ENCODE data around the gene AMTN. TPM values are rescaled to one million over a fixed set of nuclear protein-coding genes. Genes with fewer than 3 reads are reported as not detected.
"Not testable (repeated sequence)": the region's sequence is repeated elsewhere in the genome, so short reads cannot be mapped to it uniquely, and the experiment has no call there.

Gene AMTN
- total RNA-seq: 1 to 10 TPM in 1 of 4 donors, under 1 TPM in 1, not detected in 2; 0.79 to 1.2 TPM

- peaks cover 0 to 10% (median 3%) of the 10 kb centered on the region in 3 donors for H3K4me1 ChIP-seq
- no peaks in the 10 kb centered on the region for H3K27me3 ChIP-seq
- WGBS, 2 donors: 58 to 65% methylated on average over 2 of the region's 2 CpGs
- no peaks in the 10 kb centered on the region for H3K36me3 ChIP-seq
- intact Hi-C loops (cut with DNase I): no loop called here
- H3K4me3 ChIP-seq: no peak within 1 kb of the TSS
- no peak within 1 kb of the TSS for H3K27ac ChIP-seq
- no peak for DNase-seq
- TF ChIP-seq POLR2A (IDR thresholded peaks at IDR 0.05): no peak
- TF ChIP-seq, protein P1, sequence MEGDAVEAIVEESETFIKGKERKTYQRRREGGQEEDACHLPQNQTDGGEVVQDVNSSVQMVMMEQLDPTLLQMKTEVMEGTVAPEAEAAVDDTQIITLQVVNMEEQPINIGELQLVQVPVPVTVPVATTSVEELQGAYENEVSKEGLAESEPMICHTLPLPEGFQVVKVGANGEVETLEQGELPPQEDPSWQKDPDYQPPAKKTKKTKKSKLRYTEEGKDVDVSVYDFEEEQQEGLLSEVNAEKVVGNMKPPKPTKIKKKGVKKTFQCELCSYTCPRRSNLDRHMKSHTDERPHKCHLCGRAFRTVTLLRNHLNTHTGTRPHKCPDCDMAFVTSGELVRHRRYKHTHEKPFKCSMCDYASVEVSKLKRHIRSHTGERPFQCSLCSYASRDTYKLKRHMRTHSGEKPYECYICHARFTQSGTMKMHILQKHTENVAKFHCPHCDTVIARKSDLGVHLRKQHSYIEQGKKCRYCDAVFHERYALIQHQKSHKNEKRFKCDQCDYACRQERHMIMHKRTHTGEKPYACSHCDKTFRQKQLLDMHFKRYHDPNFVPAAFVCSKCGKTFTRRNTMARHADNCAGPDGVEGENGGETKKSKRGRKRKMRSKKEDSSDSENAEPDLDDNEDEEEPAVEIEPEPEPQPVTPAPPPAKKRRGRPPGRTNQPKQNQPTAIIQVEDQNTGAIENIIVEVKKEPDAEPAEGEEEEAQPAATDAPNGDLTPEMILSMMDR (IDR thresholded peaks at IDR 0.05): no peak
- H3K9me3 ChIP-seq: no peaks in the 10 kb centered on the region
Observed at GRCh38 chr4:70518269-70518668, at the start of gene AMTN. AMTN (plus strand) TSS chr4:70518569; CDS start chr4:70518778, 209 bp downstream.

GRCh38 chr4:70471897-70472296 lies 46.5 kb upstream of the AMTN start, which contains the start of gene MUC7:
MUC7 (plus strand) TSS chr4:70472197; CDS start chr4:70474022, 1,825 bp downstream.
- TF ChIP-seq POLR2A (IDR thresholded peaks at IDR 0.05): no peak
- TF ChIP-seq, protein P1 (IDR thresholded peaks at IDR 0.05): no peak
- intact Hi-C loops (cut with DNase I): no loop called here
- H3K4me1 ChIP-seq: no peaks in the 10 kb centered on the region
- no peaks in the 10 kb centered on the region for H3K36me3 ChIP-seq
- H3K4me3 ChIP-seq: no peak within 1 kb of the TSS
- H3K27me3 ChIP-seq: no peaks in the 10 kb centered on the region
- H3K27ac ChIP-seq: no peak within 1 kb of the TSS
- DNase-seq: no peak
- peaks cover 0 to 3% (median 0%) of the 10 kb centered on the region in 3 donors for H3K9me3 ChIP-seq
- WGBS, 2 donors: 66 to 69% methylated on average over 4 of the region's 4 CpGs

GRCh38 chr4:70473679-70474078 lies 44.7 kb upstream of the AMTN start:
- 84 to 89% methylated on average over 4 of the region's 4 CpGs for WGBS, 2 donors
- DNase-seq: no peak
- H3K36me3 ChIP-seq: no peaks in the 10 kb centered on the region
- H3K4me1 ChIP-seq: no peaks in the 10 kb centered on the region
- intact Hi-C loops (cut with DNase I): no loop called here
- no peak for TF ChIP-seq POLR2A (IDR thresholded peaks at IDR 0.05)
- TF ChIP-seq, protein P1 (IDR thresholded peaks at IDR 0.05): no peak
- H3K27me3 ChIP-seq: no peaks in the 10 kb centered on the region
- H3K4me3 ChIP-seq: no peak overlapping the region
- peaks cover 0 to 3% (median 0%) of the 10 kb centered on the region in 3 donors for H3K9me3 ChIP-seq
- no peak overlapping the region for H3K27ac ChIP-seq

GRCh38 chr4:70488748-70489147 lies 29.6 kb upstream of the AMTN start:
- DNase-seq: no peak
- intact Hi-C loops (cut with DNase I): no loop called here
- Histone ChIP-seq H3K27me3 (no peaks in the 10 kb centered on the region), H3K9me3 (no peaks in the 10 kb centered on the region), H3K4me3 (no peak overlapping the region), H3K4me1 (no peaks in the 10 kb centered on the region), H3K36me3 (no peaks in the 10 kb centered on the region), H3K27ac (no peak overlapping the region)
- no peak for TF ChIP-seq POLR2A (IDR thresholded peaks at IDR 0.05)
- TF ChIP-seq, protein P1 (IDR thresholded peaks at IDR 0.05): no peak
- 38 to 70% methylated on average over 3 of the region's 3 CpGs for WGBS, 2 donors

- DNase-seq: no peak
- Histone ChIP-seq H3K4me1 (no peaks in the 10 kb centered on the region), H3K4me3 (no peak overlapping the region), H3K9me3 (no peaks in the 10 kb centered on the region), H3K27ac (no peak overlapping the region), H3K36me3 (no peaks in the 10 kb centered on the region), H3K27me3 (no peaks in the 10 kb centered on the region)
- intact Hi-C loops (cut with DNase I): no loop called here
- 68 to 87% methylated on average over 6 of the region's 6 CpGs for WGBS, 2 donors
- no peak for TF ChIP-seq POLR2A (IDR thresholded peaks at IDR 0.05)
- TF ChIP-seq, protein P1 (IDR thresholded peaks at IDR 0.05): no peak
Observed at GRCh38 chr4:70496231-70496630, 22.1 kb upstream of the AMTN start.

DNA sequence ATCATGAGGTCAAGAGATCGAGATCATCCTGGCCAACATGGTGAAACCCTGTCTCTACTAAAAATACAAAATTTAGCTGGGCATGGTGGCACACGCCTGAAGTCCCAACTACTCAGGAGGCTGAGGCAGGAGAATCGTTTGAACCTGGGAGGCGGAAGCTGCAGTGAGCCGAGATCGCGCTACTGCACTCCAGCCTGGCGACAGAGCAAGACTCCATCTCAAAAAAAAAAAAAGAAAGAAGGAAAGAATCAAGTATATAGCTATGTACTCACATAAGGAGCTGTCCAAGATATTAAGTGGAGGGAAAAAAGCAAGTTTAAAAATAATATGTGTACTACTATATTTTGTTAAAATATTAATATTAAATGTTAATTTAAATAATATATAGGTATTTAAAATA lies 16.5 kb upstream of the AMTN start:
- H3K27me3 ChIP-seq; H3K27ac ChIP-seq; H3K36me3 ChIP-seq; intact Hi-C loops (cut with DNase I); H3K9me3 ChIP-seq; H3K4me1 ChIP-seq; DNase-seq; H3K4me3 ChIP-seq: not testable (repeated sequence)
- WGBS, 2 donors: 69 to 86% methylated on average over 8 of the region's 8 CpGs
